D341Med (cell line): ENCODE data around the gene MYO5B.

Experiments
- DNase-seq: peaks from one replicate; pipeline ENCODE4 v3.0.0; 2012; ENCODE audit warnings: low spot score

MYO5B gene

GRCh38 chr18:50011813-50012435 lies 183.0 kb downstream of the MYO5B start:
- no peak for DNase-seq

- peak; percentile 80 for DNase-seq
Measured at GRCh38 chr18:50009773-50010335, 185.1 kb downstream of the MYO5B start.

GRCh38 chr18:50008306-50008705 lies 186.6 kb downstream of the MYO5B start:
- no peak for DNase-seq

- no peak for DNase-seq
Measured at GRCh38 chr18:50006470-50007046, 188.4 kb downstream of the MYO5B start.

GRCh38 chr18:50004013-50004412 lies 190.9 kb downstream of the MYO5B start:
- DNase-seq, result no peak

GRCh38 chr18:50002781-50003180 lies 192.2 kb downstream of the MYO5B start:
- DNase-seq, result no peak

- DNase-seq, result no peak
Measured at GRCh38 chr18:50000227-50000626, 194.7 kb downstream of the MYO5B start.

- DNase-seq, result no peak
Measured at GRCh38 chr18:49999128-49999527, 195.8 kb downstream of the MYO5B start.

GRCh38 chr18:49997558-49997957 lies 197.4 kb downstream of the MYO5B start:
- DNase-seq, result no peak

GRCh38 chr18:49994410-49994809 lies 200.5 kb downstream of the MYO5B start:
- no peak for DNase-seq

GRCh38 chr18:49993299-49993698 lies 201.6 kb downstream of the MYO5B start:
- DNase-seq, result no peak

GRCh38 chr18:49988733-49989132 lies 206.2 kb downstream of the MYO5B start:
- DNase-seq, result no peak

GRCh38 chr18:49988101-49988500 lies 206.8 kb downstream of the MYO5B start:
- no peak for DNase-seq

GRCh38 chr18:49985236-49985635 lies 209.7 kb downstream of the MYO5B start:
- no peak for DNase-seq

GRCh38 chr18:49980896-49981295 lies 214.1 kb downstream of the MYO5B start:
- DNase-seq, result no peak

- DNase-seq, result no peak
Measured at GRCh38 chr18:49976795-49977560, 218.0 kb downstream of the MYO5B start.

GRCh38 chr18:49976001-49976400 lies 218.9 kb downstream of the MYO5B start:
- DNase-seq, result no peak

GRCh38 chr18:49974079-49974478 lies 220.9 kb downstream of the MYO5B start:
- no peak for DNase-seq

- no peak for DNase-seq
Measured at GRCh38 chr18:49973592-49973991, 221.4 kb downstream of the MYO5B start.

GRCh38 chr18:49972535-49972934 lies 222.4 kb downstream of the MYO5B start:
- no peak for DNase-seq

GRCh38 chr18:49971462-49971861 lies 223.5 kb downstream of the MYO5B start:
- DNase-seq, result no peak

GRCh38 chr18:49970319-49970718 lies 224.6 kb downstream of the MYO5B start:
- no peak for DNase-seq
